T-helper 2 cell treated with Interferon-gamma antibody and Interleukin-4, amounts not matched to agents 100 ng/mL and 5 ng/mL, for 36 hours (primary cell): Measurements from ENCODE around the gene LAMTOR1. TPM values are rescaled to one million over a fixed set of nuclear protein-coding genes. Genes with fewer than 3 reads are reported as not detected.
"Not testable (repeated sequence)": the region's sequence is repeated elsewhere in the genome, so short reads cannot be mapped to it uniquely, and the experiment has no call there.

ENCODE experiments used
- intact Hi-C: fragments of 100-400 bp; cut with micrococcal nuclease; formaldehyde crosslinking; loops from one replicate; pipeline ENCODE4 v1.15.1; 2023
- total RNA-seq: library from RNA; stranded (reverse); gene quantifications from 2 replicates; pipeline ENCODE4 v1.2.3, GENCODE V29; 2022

The LAMTOR1 gene
- total RNA-seq = 81.2 and 84.5 TPM in 2 replicates

DNA sequence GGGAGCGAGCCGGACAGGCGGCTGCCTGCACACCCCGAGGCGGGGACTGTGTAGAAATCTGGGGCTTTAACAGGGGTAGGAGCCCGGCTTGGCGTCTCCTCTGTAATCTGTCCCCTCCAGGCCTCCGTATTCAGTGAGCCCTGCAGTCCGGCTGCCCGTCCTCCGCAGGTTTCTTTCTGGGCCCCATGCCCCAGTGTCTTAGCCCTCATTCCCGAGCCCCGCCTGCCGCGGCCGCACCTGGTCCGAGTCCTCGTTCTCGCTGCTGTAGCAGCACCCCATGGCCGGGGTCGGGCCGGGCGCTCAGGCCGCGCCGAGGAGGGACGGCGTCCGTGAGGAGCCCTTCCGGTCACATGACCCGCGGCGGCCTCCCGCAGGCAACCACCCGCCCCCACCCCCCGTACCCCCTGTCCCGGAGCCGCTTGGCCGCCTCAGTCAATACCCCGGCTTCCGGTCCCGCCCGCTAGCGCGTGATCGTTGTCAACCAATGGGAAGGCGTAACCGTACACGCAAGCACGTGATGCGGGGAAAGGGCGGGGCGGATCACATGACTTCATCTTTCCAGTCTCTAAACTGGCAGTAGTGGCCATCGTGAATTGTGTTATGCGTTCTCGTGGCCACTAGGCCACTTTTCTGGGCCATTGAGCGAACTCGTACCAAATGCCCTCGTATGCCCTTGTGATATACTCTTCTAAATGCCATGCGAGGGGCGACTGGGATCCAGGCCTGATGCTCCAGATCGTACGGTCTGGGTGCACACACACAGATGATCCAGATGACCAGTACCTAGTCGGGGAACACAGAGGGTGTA is at the start of gene LAMTOR1:
LAMTOR1 (minus strand) TSS at position 352 of the 808 bp plus-strand sequence; CDS start at position 279, 73 bp downstream.
- intact Hi-C loops = loop anchor here (1.0 to 10.0 kb wide), 7 partner anchors 9 to 1682 kb away; partner anchors contain the start of genes ANAPC15, CLPB, LRRC51 and MRPL48

DNA sequence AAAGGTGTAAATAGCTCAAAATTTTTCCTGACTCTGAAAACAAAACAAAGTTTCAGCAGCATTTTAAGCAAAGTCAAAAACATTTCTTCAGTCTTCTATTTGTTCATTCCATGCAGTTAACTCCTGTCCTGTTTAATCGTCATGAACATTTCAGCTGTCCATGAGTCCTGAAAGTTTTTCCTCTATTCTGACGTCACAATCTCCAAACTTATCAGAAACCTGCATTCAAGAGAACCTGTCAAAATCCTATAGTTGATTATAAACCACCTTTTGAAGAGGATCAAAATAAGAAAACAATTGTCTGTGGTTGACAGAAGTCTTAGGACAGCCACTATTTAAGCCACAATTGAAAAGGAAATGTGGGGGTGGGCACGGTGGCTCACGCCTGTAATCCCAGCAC is 47.8 kb upstream of the LAMTOR1 start:
- intact Hi-C loops = no loop called here

DNA sequence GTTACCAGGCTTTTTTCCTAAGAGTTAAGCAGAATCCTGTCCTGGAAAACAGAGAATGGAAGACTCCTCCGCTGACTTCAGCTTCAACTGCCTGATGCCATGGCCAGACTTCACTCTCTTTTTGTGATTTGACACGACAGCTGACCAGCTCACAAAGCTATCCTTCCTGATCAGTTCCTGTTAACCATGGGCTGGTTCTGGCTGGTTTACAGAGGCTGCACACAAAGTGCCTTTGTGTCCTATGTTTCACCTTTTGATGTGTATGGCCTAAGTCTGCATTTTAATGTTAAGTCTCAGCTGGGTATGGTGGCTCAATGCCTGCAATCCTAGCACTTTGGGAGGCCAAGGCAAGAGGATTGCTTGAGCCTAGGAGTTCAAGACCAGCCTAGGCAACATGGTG is 43.5 kb upstream of the LAMTOR1 start:
- intact Hi-C loops = no loop called here

DNA sequence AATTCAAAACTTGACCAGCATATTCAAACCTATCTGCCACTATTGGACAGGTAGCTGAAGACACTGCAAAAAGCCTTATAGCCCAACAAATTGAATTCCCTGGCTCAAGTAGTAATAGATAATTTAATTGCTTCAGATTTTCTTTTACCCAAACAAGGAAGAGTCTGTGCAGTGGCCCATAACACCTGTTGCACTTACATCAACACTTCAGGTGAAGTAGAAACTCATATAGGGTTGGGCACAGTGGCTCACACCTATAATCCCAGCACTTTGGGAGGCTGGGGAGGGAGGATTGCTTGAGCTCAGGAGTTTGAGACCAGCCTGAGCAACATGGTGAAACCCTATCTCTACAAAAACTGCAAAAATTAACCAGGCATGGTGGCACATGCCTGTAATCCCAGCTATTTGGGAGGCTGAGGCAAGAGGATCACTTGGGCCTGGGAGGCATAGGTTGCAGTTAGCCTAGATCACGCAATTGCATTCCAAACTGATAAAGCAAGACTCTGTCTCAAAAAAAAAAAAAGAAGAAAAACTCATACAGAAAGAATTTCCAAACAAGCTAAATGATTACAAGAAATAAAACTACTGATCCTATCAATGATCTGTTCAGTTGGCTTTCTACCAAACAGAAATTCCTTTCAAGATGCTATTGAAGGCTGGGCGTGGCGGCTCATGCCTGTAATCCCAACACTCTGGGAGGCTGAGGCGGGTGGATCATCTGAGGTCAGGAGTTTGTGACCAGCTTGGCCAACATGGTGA is 41.9 kb upstream of the LAMTOR1 start:
- intact Hi-C loops = loop anchor here (1.0 to 5.0 kb wide), 6 partner anchors 32 to 287 kb away; partner anchors contain the start of genes ANAPC15, CLPB and LAMTOR1

DNA sequence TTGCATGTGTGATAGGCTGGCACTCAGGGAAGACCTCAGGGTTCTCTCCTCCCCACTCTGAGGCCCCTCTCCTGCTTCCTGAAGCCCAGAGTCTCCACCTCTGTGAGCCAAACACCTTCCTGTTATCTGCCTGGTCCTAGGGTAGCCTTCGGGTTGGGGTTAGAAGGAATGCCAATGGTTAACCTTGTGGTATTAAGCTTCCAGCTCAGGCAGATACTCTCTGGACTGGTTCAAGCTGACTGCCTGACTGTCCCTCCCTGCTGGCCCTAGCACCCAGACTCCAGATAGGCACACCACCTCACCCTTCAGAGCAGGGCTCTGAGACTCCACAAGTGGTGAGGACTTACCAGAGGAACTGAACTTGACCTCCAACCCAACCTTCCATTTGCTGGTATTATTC is 39.4 kb upstream of the LAMTOR1 start:
- intact Hi-C loops = loop anchor here (5.0 kb wide), 4 partner anchors 40 to 290 kb away; partner anchors contain the start of genes CLPB and LAMTOR1

DNA sequence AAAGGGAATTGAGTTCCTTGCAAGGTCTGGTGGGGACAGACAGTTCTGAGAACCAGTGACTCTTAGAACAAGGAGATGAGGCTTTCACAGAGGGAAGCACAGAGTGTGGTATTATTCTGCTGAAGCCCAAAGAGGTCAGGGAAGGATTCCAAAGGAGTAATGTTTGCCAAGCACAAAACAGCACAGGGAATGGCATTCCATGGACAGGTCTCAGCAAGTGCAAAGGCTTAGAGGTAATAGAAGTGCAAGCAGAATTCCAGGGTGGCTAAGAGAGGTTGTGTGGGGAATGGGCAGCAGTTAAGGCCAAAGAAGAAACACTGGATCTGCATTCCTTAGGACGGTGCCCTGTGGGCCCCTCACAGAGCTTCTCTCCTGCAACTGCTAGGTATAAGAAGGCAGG is 39.0 kb upstream of the LAMTOR1 start:
- intact Hi-C loops = loop anchor here (5.0 kb wide), 4 partner anchors 40 to 290 kb away; partner anchors contain the start of genes CLPB and LAMTOR1

DNA sequence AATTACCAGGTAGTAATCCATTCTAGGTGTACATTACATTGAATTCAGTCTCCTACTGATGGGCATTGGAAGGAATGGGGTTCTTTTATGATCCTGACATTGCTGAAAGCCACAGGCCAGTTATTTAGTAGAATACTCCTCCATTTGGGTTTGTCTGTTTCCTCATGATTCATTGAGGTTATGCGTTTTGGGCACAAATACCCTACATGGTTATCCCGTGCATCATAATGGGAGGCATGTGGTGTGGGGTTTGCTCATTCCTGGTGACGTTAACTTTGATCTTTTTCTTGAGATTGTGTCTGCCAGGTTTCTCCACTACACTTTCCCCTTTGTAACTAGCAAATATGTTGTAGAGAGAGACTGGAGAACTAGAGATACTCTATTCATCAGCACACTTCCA is 38.0 kb upstream of the LAMTOR1 start:
- intact Hi-C loops = loop anchor here (5.0 kb wide), 4 partner anchors 39 to 291 kb away; partner anchors contain the start of genes CLPB and LAMTOR1

DNA sequence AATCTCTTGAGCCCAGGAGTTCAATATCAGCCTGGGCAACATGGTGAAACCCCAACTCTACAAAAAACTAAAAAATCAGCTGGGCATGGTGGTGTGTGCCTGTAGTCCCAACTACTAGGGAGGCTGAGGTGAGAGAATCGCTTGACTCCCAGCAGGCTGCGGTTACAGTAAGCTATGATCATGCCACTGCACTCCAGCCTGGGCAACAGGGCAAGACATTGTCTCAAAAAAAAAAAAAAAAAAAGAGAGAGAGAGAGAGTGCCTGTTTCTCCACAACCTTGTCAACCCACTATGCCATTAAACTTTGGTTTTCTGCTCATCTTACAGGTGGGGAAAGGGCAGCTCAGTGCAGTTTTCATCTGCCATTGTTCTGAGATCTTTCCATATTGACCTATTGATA is 37.6 kb upstream of the LAMTOR1 start:
- intact Hi-C loops = loop anchor here (5.0 kb wide), 4 partner anchors 38 to 292 kb away; partner anchors contain the start of genes CLPB and LAMTOR1

DNA sequence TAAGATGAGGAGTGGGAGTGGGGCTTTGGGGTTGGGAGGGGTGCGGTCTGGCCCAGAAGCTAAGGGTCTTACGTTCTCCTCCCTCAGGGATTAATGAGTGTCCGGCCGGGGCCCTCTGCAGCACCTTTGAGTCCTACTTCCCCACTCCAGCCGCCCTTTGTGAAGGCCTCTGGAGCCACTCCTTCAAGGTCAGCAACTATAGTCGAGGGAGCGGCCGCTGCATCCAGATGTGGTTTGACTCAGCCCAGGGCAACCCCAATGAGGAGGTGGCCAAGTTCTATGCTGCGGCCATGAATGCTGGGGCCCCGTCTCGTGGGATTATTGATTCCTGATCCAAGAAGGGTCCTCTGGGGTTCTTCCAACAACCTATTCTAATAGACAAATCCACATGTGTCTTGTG is 36.4 kb upstream of the LAMTOR1 start:
- intact Hi-C loops = no loop called here

DNA sequence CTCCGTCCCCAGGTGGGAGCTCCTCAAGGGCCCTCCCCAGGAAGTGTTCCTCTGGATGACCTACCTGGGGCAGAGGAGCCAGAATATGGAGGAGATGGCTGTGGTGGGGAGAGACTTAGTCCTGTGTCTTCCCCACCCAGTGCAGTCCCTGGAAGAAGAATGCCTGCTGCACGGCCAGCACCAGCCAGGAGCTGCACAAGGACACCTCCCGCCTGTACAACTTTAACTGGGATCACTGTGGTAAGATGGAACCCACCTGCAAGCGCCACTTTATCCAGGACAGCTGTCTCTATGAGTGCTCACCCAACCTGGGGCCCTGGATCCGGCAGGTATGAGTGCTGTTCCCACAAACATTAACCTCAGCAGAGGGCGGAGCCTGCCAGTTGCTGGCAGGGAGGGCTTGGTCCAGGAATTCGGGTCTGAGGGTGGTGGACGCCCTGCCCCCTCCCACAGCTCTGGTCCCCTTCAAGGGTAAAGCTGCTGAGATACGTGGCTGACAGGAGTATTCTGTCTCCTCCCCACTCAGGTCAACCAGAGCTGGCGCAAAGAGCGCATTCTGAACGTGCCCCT is 35.8 kb upstream of the LAMTOR1 start:
- intact Hi-C loops = no loop called here

DNA sequence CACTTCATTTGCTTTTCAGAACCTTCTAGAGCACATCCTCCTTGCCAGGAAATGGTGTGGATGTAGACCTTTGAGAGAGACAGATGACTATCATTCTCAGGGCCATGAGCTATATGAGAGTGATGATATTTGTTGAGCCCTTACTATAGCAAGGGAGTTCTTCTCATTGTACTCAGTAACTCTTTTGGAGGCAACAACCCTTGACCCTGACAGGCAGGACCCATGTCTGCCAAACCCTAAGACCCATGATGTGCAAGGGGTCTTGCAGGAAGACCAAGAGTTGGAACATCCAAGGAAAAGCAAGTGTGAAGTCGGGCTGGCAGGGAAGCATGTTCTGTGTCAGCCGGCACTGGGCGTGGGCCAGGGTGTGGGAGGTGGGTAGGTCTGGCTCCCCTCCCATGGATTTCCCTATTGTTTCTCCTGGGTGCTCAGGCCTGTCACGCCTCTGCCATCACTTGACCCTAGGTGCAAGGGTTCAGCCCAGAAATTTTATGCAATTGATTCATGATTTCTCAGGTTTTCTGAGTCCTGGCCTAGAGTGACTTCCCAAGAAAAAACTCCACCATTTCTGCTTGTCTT is 33.7 kb upstream of the LAMTOR1 start:
- intact Hi-C loops = no loop called here

DNA sequence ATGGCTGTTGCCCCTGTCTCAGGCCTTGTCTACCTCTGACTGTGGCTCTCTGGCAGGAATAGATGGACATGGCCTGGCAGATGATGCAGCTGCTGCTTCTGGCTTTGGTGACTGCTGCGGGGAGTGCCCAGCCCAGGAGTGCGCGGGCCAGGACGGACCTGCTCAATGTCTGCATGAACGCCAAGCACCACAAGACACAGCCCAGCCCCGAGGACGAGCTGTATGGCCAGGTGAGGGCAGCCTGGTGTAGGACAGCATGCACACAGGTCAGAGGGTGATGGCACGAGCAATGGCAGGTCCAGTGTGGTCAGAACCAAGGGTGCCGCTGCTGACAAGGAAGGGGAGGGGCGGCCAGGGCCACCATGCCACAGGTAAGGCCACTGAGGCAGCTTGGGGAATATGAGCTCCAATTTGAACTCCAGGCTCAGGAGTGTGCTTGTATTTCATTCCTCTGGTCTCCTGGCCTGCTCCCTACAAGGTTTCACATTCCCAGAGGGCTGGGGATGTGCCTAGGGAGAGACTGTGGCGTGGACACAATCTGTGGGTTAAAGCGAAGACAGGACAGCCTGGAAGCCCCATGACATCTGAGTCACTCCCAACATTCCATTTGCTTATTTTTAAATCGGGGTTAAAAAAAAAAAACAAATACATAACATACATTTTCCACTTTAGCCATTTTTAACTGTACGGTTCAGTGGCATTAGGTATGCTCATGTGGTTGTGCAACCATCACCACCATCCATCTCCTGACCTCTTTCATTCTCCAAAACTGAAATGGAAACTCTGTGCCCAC is 33.0 kb upstream of the LAMTOR1 start:
- intact Hi-C loops = no loop called here

DNA sequence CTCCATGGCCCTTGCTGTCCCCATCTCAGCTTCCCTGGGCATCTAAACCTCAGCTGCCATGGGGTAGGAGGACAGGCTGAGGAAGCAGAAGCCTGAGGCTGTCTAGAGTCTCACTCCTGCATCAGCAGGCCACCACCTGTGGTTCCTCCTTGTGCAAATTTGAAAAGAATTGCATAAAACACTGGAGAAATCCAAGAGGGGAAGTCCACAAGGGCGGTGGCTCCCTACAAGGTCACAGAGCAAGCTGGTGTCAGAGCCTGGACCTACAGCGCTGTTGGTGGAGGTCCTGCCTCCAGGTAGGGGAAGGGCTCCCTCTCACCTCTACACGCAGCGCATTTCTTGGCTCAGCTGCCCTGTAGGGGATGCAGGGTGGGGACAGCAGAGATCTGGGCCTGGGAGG is 32.4 kb upstream of the LAMTOR1 start, which contains the start of gene FOLR3:
FOLR3 (plus strand) TSS at position 253 of the 400 bp plus-strand sequence. CDS start 228 bp downstream, outside the sequence.
- intact Hi-C loops = not testable (repeated sequence)

DNA sequence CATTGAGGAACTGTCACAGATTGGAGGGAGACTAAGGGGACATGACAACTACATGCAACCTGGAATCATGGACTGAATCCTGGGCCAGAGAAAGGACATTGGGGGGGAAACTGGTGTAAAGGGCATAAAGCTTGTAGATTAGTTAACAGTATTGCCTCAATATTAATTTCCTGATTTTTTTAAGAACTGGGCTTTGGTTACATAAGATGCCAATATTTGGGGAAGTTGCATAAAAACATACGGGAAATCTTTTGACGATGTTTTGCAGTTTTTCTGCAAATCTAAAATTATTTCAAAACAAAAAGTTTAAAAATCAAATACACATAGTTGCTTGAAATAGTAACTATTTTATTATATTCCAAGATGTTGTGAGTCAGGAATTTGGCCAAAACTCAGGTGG is 29.5 kb upstream of the LAMTOR1 start:
- intact Hi-C loops = no loop called here

DNA sequence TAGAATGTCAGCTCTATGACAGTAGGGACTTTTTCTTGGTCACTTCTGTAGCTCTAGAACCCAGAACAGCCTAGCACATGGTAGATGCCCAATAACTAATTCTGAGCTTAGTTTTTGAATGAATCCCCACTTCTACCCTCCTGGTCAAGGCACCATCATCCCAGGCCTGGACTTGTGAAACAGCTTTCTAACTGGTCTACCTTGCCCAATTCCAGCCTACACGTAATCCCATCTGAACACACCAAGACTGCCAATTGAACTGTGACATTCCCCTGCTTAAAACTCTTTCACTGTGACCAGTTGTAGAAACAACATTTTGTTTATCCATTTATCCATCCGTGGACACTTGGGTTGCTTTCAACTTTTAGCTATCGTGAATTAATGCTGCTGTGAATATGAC is 26.3 kb upstream of the LAMTOR1 start:
- intact Hi-C loops = no loop called here

DNA sequence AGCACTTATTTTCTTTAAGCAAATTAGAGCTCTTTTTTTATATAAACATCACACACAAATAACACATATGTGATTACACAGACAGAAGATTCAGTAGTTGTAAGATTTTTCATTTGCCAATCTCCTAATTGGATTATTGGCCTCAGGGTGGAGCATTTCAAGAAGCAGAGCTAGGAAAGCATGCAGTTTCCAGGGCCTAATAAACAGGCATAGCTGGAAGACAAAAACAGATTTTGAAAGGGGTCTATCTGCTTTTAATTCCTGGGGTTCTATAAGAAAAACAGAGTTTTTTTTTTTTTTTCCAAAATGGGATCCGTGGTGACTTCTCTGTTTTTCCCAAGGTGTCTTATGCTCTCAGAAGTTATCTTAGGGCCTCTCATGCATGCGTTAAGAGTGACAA is 24.8 kb upstream of the LAMTOR1 start:
- intact Hi-C loops = no loop called here

DNA sequence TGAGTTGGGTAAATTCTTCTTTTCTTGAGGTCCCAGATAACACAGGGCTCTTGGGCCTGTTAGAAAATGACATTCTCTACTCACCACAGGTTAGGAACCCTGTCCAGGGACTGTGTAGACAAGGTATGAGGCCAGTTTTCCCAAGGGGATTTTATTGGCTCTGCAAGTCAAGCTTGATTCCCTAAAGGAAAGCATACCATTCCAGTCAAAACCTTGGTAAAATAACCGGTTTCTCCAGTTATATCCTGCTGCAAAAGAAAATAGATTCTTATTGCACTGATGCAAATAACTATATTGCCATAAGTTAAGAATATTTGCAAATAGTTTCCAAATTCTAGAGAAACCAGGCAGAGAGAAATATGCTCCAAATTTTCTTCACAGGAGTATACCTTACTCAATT is 22.9 kb upstream of the LAMTOR1 start:
- intact Hi-C loops = no loop called here

DNA sequence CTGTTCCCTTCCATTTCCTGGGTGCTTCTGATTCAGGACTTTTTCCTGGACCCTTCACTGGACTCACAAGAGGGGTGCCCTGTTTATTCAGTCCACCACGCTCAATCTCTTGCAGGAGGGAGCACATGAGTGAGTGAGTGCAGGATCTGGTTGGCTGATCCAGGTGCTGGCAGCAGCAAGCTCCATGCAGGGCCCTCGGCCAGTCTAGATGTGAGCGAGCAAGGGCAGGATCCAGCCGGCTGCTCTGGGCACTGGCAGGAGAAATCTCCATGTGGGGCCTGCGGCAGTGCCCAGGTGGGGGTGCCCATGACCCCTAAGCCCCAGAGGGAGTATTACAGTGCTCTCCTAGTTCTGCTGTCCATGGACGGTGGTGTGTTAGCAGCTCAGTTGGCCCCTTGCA is 20.9 kb upstream of the LAMTOR1 start:
- intact Hi-C loops = no loop called here

DNA sequence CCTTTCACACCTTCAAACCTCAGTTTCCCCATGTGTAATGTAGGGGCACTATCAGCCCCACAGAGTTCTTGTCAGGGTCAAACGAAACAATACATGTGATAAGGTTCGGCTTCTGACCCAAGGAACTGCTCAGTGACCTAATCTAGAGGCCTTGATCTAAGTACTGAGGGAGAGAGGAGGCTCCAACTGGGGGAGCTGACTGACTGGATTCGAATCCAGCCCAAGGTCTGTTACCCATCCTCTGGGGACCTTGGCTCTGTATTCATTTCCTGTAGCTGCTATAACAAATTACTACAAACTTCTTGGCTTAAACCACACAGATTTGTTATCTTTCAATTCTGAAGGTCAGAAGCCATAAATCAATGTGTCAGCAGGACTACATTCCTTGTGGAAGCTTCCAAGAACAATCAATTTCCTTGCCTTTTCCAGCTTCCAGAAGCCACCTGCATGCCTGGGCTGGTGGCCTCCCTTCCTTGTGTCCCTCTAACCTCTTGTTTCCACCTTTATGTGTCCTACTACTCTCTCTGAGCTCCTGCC is 20.1 kb upstream of the LAMTOR1 start:
- intact Hi-C loops = no loop called here

DNA sequence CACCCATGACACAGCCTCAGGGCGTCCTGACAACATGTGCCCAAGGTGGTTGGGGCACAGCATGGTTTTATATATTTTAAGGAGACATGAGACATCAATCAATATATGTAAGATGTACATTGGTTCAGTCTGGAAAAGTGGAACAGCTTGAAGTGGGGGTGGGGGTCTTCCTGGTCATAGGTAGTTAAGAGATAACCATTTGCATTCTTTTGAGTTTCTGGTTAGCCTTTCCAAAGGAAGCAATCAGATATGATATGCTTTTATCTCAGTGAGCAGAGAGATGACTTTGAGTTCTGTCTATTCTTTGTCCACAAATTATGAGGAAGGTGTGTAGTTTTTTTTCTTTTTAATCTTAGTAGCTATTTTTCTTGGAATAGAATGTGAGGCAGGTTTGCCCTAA is 19.5 kb upstream of the LAMTOR1 start:
- intact Hi-C loops = no loop called here
